ENCODE data around the gene PNPLA5. TPM values are rescaled to one million over a fixed set of nuclear protein-coding genes. Genes with fewer than 3 reads are reported as not detected.
"Not testable (repeated sequence)": the region's sequence is repeated elsewhere in the genome, so short reads cannot be mapped to it uniquely, and the experiment has no call there.

PNPLA5 gene
- total RNA-seq, 1 experiment from 2014 or later, result not detected

DNA sequence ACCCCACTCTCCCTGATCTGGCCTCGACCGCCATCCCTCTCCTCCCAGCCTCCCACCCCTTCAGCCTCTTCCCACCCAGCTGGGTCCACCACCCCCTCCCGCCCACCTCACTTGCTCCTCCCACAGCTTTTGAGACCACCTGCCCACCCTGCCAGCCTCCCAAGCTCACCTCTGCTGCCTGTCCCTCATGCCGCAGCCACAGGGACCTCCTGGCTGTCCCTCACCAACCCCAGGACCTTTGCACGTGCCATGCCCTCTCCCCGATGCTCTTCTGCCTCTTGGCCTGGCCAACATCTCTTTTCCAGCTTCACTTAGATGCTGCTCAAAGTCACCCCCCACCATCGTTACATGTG, 6.5 kb downstream of the PNPLA5 start:
- in situ Hi-C loops (cut with HindIII; ENCODE audit: low pct_unique_long_range_greater_than_20kb, low sequenced_read_pairs), result no loop called here
- no peak for DNase-seq (ENCODE audit: low read depth, low spot score)

DNA sequence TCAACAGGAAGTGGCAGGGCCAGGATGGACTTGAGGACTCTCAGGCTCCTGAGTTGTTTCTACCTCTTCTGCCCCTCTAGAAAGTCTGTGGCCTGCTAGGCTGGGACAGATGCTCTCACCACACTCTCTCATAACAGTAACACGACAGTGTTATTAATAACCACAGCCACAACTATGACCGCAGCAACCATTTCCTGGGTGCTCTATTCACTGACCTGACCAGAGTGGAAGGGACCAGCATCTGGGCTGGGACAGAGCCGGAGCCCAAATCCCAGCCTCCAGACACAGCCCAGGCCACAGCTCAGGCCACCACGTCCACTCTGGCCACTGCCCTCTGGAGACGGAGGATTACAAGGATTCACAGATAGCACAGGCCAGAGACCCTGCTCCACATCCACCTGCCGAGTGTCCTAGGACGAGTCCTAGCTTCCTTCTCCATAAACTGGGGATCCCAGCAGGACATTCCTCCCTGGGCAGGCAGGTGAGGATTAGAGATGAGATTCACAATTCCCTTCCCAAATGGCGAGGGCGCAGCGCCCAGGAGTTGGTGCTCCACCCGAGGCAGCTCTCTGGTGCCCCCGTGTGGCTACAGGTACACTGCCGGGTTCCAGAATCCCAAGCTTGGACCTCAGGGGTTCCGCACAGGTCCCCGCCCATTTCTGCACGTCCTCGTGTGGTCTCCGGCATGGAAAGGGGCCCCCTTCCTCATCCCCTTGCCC, 7.1 kb downstream of the PNPLA5 start:
- peak; percentile 75 for DNase-seq (ENCODE audit: low read depth, low spot score)
- in situ Hi-C loops (cut with HindIII; ENCODE audit: low pct_unique_long_range_greater_than_20kb, low sequenced_read_pairs), result no loop called here

DNA sequence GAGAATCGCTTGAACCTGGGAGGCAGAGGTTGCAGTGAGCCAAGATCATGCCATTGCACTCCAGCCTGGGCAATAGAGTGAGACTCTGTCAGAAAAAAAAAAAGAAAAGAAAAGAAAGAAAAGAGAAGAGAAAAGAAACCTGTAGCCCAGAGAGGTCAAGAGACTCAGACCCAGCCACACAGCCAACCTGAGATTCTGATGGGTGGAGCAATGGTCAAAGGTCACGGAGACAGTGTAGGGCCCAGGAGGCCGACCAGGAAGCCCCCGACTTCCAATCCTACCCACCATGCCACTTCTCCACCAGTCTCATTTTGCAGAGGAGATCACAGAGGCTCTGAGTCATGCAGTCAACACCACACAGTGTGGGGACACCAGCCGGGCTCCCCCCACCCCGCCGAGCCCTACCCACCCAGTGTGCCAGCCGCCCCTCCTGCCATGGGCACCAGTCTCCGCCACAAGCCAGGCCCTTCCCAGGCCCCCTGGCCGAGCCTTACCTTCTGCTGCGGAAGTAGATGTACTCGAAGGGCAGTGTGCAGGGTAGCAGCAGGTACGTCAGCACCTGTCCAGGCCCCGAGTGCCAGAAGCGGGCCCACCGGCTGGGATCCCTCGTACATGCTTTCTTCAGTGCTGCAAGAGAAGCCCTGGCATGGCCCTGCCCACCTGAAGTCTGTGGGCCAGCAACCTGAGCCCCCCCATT, 7.9 kb downstream of the PNPLA5 start:
- in situ Hi-C loops (cut with HindIII; ENCODE audit: low pct_unique_long_range_greater_than_20kb, low sequenced_read_pairs), result no loop called here
- no peak for DNase-seq (ENCODE audit: low read depth, low spot score)

DNA sequence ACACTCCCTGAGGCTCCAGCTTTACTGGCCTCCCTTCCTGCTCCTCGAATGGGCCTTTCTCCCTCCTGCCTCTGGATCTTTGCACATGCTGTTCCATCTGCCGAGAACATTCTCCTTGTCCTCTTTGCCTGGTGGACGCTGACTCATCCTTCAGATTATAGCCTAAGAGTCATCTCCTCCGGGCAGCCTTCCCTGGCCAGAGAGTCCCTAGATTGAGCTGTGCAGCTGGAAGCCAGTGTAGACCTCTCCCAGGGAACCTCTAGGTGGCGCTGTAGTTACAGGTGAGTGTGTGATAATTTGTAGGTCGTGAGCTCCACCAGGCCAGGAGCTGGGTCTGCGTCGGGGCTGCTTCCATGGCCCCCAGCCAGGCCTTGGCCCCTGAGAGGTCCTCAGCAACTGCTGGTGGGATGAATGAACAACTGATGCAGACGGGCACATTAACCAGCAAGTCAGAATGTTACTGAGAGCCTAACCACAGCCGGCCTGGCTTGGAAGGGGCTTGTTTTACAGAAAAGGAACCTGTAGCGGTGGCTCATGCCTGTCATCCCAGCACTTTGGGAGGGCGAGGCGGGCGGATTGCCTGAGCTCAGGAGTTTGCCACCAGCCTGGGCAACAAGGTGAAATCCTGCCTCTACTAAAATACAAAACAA, 8.7 kb downstream of the PNPLA5 start:
- DNase-seq (ENCODE audit: low read depth, low spot score), result peak; percentile 89
- in situ Hi-C loops (cut with HindIII; ENCODE audit: low pct_unique_long_range_greater_than_20kb, low sequenced_read_pairs), result no loop called here

DNA sequence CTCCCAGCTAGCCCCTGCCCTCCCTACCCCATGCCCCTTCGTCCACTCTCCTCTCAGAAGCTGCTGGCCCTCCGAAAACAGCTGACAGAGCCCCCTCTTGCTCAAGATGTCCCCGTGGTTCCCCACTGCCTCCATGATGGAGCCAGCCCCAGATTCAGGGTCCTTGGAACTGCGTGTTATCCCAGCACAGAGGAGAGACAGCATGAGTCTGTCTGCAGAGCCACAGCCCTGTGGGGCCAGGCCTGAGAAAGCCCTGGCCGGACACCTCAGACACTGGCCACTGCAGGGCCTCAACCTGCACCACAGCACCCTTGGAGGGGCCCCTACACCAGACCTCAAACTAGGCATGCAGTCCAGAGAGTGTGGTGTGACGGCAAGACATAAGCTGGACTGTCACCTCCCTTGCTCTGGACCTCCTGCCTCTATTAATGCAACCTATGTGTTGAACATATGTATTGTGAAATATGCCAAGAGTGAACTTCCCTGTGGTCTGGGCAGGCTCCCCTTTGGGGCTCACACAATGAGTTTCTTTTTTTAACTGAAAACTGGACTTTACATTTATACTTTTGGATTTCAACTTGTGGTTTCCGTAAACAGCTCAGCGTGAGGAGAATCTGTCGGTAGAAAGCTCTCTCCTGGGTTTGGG, 9.6 kb downstream of the PNPLA5 start:
- no peak for DNase-seq (ENCODE audit: low read depth, low spot score)
- in situ Hi-C loops (cut with HindIII; ENCODE audit: low pct_unique_long_range_greater_than_20kb, low sequenced_read_pairs), result no loop called here

DNA sequence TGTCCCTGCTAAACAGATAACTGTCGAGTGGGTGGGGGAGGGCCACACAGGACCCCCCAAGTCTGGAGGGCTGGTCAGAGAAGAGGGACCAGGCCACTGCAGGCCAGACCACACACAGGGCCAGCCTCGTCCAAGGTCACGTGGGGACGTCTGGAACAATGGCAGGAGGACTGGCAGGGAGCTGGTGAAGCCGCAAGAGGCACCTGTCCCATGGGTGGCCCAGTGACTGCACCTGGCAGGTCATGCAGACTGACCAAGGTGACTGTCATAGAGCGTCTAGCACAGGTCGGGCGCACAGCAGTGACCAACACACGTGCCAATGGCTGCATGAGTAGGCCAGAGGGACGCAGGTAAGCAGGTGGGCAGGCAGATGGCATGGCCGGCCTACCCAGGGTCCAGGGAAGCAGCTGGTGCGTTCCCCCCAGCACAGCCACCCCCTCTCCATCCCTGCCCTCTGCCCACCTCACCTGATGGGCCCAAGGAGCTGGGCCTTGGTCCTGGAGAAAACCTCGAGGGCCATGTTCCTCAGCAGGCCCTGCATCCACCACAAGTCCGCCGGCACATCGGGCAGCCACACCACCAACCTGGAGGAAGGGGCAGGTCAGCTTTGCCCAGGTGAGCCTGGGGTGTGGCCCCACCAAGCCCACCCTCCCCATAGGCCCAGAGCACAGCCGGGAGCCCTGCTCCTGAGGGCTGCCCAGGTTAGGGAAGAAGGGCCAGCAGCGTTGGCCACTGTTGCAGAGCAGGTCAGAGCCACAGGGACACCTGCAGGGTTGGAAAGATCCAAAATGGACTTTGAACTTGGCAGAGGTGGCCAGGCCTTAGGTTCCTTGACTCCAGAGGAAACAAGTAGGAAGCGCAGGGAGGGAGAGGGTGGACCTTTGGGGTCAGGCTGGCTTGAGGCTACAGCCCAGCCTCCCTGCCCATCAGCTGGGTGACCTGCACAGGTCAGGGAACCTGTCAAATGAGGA, 10.4 kb downstream of the PNPLA5 start:
- in situ Hi-C loops (cut with HindIII; ENCODE audit: low pct_unique_long_range_greater_than_20kb, low sequenced_read_pairs), result no loop called here
- DNase-seq (ENCODE audit: low read depth, low spot score), result no peak

DNA sequence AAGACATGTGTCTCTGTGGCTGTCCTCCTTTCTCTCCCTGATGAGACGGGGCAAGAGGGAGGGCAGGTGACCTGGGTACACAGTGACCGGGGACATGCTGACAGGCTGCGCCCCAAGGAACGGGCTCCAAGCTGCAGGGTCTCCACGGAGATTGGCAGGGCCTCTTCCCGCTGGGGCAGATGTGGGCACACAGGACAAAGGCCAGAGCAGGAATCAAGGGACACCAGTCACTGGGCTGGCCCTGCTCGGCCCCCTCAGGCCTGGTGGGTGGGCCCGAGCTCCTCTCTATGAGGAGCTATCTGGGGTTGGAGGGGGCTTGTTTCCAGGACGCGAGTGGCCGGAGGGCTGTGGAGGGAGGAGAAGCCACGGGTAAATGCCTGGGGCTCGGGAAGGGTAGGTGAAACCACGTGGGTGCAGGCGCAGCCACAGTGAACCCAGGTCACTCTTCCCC, 11.2 kb downstream of the PNPLA5 start:
- in situ Hi-C loops (cut with HindIII; ENCODE audit: low pct_unique_long_range_greater_than_20kb, low sequenced_read_pairs), result no loop called here
- no peak for DNase-seq (ENCODE audit: low read depth, low spot score)

DNA sequence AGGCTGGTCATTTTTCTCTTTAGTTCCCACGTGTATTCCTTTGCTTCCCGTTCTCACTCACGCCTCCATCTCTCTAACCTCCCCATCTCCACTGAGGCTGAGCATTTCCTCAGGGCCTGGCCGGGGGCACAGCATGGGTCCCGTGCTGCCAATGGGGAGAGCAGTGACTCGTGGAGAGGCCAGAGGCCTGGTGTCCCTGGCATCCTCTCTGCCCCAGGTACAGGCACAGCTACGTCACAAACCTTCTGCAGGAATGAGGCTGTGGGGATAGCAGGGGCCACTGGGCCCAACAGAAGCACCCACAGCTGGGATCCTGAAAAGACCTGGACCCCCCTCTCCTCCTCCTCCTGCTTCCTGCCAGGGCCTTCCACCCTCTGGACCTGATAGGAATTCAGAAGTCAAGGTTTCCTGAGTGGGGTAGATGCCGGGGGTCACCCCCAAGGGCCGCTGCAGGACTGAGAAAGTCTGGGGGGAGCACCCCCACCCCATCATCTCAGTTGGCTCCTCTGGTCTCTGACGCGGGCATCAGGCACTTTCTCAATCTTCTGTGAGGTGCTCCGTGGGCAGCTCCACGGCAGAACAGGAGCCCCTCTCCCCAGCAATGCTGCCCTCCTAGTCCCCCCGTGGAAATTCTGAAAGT, 11.8 kb downstream of the PNPLA5 start:
- in situ Hi-C loops (cut with HindIII; ENCODE audit: low pct_unique_long_range_greater_than_20kb, low sequenced_read_pairs), result no loop called here

DNA sequence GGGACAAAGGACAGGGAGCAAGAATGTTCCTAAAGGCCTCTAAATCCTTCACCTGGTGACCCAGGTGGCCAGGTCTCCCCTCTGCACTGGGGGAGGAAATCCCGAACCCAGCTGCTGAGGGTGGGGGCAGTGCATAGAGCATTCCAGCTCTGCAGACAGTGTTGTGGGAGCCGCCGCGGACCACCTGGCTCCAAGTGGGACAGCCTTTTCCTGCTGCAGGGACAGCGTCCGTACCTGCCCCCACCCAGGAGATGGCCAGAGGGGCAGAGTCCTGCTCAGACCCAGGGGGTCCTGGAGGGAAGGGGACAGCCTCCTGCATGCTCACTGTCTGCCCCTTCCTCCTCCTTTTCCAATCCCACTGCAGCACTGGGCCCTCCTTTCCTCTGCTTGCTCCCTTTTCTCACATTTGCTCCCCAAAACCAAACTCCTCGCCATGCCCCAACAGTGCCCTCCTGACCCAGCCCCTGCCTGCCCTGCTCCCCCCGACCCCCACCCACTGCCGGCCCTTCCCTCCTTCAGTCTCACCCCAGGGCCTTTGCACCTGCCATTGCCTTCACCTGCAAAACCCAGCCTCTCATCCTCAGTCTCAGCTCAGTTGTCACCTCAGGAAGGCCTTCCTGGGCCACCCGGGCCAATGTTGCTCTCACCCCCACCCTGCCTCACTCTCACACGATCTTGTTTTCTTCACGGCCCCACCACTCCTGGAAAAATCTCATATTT, 12.8 kb downstream of the PNPLA5 start:
- in situ Hi-C loops (cut with HindIII; ENCODE audit: low pct_unique_long_range_greater_than_20kb, low sequenced_read_pairs), result no loop called here
- DNase-seq (ENCODE audit: low read depth, low spot score), result no peak

More for the DNA sequence above, 11.8 kb downstream of the PNPLA5 start:
- no peak for DNase-seq (ENCODE audit: low read depth, low spot score)

DNA sequence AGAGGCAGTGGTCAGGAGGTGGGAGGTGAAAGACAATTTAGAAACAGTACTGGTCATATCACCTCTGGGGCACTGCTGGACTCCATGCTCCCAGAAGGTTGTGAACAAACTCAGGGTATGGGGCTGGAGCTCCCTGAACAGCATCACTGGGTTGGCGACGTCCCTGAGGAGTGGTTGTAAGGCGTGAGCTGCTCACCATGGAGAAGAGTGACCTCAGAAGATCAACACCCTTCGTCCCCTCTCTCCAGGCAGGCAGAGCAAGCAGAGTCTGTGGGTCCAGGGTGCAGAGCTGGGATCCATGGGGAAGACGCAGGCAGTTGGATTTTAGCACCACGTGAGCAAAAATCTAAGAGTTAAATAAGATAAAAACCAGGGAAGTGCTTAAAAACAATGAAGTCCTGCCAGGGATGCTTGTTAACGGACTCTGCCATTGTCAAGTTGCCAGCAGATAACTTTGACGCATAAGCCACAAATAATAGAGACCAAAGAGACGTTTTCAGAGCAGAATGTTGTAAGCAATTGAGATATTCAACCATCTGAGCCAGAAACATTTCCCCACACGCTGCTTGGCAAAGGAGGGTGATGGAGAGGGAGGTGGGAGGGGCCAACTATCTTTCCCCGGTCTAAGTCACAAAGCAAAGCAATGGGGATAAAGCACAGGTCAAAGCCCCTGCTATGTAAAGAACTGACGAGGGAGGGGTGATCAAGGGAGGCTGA, 13.6 kb downstream of the PNPLA5 start:
- DNase-seq (ENCODE audit: low read depth, low spot score), result no peak
- in situ Hi-C loops (cut with HindIII; ENCODE audit: low pct_unique_long_range_greater_than_20kb, low sequenced_read_pairs), result no loop called here

DNA sequence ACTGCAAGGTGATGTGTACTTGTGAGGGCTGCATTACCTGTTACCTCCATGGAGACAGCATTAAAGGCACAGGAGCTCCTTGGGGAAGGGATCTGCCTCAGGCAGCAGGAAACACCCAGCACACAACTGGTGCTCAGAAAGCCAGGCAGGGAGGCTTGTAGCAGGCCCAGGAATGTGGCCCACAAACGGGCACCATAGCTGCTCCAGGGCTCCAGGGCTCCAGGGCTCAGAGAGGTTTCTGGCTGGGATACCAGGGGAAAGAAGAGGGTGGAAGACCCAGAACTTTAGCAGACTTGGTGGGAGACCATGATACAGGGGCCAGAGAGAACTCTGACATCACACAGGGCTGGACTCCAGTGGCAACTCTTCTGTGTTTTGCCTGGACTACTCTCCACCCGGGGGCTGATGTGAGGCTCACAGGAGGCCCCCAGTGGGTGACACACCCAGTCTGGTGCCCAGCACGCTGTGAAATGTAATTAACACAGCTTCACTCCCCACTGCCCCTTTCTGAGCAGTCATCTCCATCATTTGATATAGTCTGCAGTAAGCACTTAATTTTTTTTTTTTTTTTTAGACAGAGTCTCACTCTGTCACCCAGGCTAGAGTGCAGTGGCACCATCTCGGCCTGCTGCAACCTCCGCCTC, 14.8 kb downstream of the PNPLA5 start:
- in situ Hi-C loops (cut with HindIII; ENCODE audit: low pct_unique_long_range_greater_than_20kb, low sequenced_read_pairs), result no loop called here

DNA sequence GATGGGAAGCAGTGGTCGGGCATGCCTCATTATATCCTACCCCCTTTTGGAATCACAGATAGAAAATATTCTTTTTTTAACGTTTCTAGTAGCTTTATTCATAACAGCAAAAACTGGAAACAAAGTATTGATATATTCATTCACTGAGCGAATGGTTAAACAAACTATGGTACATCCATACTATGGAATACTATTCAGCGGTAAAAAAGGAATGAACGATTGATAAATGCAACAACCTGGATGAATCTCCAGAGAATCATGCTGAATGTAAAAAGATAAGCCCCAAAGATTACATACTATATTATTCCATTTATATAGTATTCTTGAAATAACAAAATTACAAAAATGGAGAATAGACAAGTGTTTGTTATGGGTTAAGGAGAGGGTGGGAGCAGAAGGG, 22.0 kb downstream of the PNPLA5 start:
- in situ Hi-C loops (cut with HindIII; ENCODE audit: low pct_unique_long_range_greater_than_20kb, low sequenced_read_pairs), result no loop called here
- DNase-seq (ENCODE audit: low read depth, low spot score), result no peak

More for the DNA sequence above, 14.8 kb downstream of the PNPLA5 start:
- no peak for DNase-seq (ENCODE audit: low read depth, low spot score)

DNA sequence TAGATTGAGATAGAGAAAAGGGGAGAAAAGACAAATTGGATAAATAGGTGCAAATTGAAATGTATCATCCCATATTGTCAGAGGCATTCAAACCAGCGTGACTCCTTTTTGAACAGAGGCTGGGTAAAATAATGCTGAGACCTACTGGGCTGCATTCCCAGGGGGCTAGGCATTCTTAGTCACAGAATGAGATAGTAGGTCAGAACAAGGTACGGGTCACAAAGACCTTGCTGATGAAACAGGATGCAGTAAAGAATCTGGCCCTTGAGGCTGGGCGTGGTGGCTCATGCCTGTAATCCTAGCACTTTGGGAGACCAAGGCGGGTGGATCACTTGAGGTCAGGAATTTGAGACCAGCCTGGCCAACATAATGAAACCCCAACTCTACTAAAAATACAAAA, 22.8 kb downstream of the PNPLA5 start:
- DNase-seq (ENCODE audit: low read depth, low spot score); in situ Hi-C loops (cut with HindIII; ENCODE audit: low pct_unique_long_range_greater_than_20kb, low sequenced_read_pairs): not testable (repeated sequence)

DNA sequence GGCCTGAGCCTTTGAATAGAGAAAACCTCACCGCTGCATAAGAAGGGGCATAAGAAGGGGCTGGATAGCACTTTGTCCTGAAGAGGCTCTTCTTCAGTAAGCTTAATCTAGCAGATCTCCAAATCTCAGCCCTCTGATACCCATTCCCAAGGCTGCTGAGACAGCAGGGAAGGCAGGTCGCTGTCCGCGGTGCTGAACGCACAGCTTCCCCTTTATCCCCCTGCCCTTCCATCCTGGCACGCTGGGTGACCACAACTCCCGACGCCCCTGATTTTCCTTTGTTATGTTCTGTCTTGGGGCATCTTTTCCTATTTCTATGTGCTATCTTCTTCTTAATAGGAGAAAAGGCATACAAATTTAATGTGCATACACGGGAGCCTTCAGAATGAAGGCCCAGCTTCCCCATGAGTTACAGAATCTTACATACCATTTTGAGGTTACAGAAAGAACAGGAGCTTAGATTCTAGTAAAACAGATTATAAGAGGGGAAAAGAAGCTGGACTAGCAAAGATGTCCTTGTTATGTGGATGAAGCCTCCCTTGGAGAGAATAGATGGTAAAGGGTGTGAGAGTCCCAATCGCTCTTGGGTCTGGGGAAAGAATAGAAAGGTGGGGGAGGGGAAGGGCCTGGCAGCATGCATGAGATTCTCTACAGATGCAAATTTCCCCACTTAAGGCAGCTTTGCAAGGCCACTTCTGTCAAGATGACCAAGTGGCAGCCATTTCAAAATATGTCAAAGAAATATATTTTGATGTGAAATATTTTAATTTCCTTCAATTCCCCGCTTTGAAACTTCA, 23.8 kb downstream of the PNPLA5 start:
- in situ Hi-C loops (cut with HindIII; ENCODE audit: low pct_unique_long_range_greater_than_20kb, low sequenced_read_pairs), result no loop called here
- DNase-seq (ENCODE audit: low read depth, low spot score), result peak; percentile 62

DNA sequence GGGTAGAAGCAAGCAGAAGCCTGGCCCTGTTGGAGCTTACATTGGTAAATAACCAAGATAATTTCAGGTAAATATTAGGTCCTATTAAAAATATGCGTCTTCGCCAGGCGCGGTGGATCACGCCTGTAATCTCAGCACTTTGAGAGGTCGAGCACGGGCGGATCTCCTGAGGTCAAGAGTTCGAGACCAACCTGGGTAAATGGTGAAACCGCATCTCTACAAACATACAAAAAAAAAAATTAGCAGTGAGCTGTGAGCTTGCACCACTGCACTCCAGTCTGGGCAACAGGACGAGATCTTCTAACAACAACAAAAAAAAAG, 29.0 kb downstream of the PNPLA5 start:
- in situ Hi-C loops (cut with HindIII; ENCODE audit: low pct_unique_long_range_greater_than_20kb, low sequenced_read_pairs), result no loop called here
- no peak for DNase-seq (ENCODE audit: low read depth, low spot score)
